Measurements from ENCODE around the gene TRAPPC10.

The TRAPPC10 gene

GRCh38 chr21:44071359-44072104, 59.4 kb downstream of the TRAPPC10 start:
- DNase-seq, result no peak

GRCh38 chr21:44072111-44072510, 60.0 kb downstream of the TRAPPC10 start:
- DNase-seq, result no peak

GRCh38 chr21:44074315-44074958, 62.3 kb downstream of the TRAPPC10 start:
- DNase-seq, result no peak

GRCh38 chr21:44076316-44076715, 64.2 kb downstream of the TRAPPC10 start:
- no peak for DNase-seq

- no peak for DNase-seq
Measured at GRCh38 chr21:44078411-44078981, 66.4 kb downstream of the TRAPPC10 start.

GRCh38 chr21:44079446-44079845, 67.3 kb downstream of the TRAPPC10 start:
- no peak for DNase-seq

GRCh38 chr21:44079846-44080245, 67.7 kb downstream of the TRAPPC10 start:
- DNase-seq, result no peak

- DNase-seq, result no peak
Measured at GRCh38 chr21:44082648-44083440, 70.7 kb downstream of the TRAPPC10 start.

- DNase-seq, result peak; percentile 52
Measured at GRCh38 chr21:44083631-44084291, 71.7 kb downstream of the TRAPPC10 start.

- DNase-seq, result no peak
Measured at GRCh38 chr21:44084496-44085241, 72.6 kb downstream of the TRAPPC10 start.

- no peak for DNase-seq
Measured at GRCh38 chr21:44085491-44086321, 73.6 kb downstream of the TRAPPC10 start.

- DNase-seq, result no peak
Measured at GRCh38 chr21:44086636-44087425, 74.7 kb downstream of the TRAPPC10 start.

- DNase-seq, result no peak
Measured at GRCh38 chr21:44087426-44088400, 75.6 kb downstream of the TRAPPC10 start.

- DNase-seq, result no peak
Measured at GRCh38 chr21:44088401-44088780, 76.3 kb downstream of the TRAPPC10 start.

GRCh38 chr21:44089001-44089911, 77.1 kb downstream of the TRAPPC10 start:
- peak; percentile 41 for DNase-seq

GRCh38 chr21:44090325-44090724, 78.2 kb downstream of the TRAPPC10 start:
- DNase-seq, result no peak

GRCh38 chr21:44092211-44092610, 80.1 kb downstream of the TRAPPC10 start:
- DNase-seq, result no peak

- no peak for DNase-seq
Measured at GRCh38 chr21:44093761-44094160, 81.7 kb downstream of the TRAPPC10 start.
